ENCODE measurements around the gene COL27A1.

COL27A1 gene

GRCh38 chr9:114169029-114169951 is 14.0 kb downstream of the COL27A1 start:
- DNase-seq = no peak

GRCh38 chr9:114169952-114170770 is 14.8 kb downstream of the COL27A1 start:
- no peak for DNase-seq

- DNase-seq = no peak
Measured at GRCh38 chr9:114170771-114171461, 15.6 kb downstream of the COL27A1 start.

GRCh38 chr9:114171500-114171899 is 16.2 kb downstream of the COL27A1 start:
- DNase-seq = no peak

GRCh38 chr9:114172981-114173833 is 17.9 kb downstream of the COL27A1 start:
- DNase-seq = no peak

GRCh38 chr9:114174557-114174875 is 19.2 kb downstream of the COL27A1 start:
- no peak for DNase-seq

- no peak for DNase-seq
Measured at GRCh38 chr9:114174876-114175771, 19.8 kb downstream of the COL27A1 start.

- no peak for DNase-seq
Measured at GRCh38 chr9:114176624-114177291, 21.4 kb downstream of the COL27A1 start.

- no peak for DNase-seq
Measured at GRCh38 chr9:114177423-114178064, 22.2 kb downstream of the COL27A1 start.

- DNase-seq = no peak
Measured at GRCh38 chr9:114178076-114178475, 22.7 kb downstream of the COL27A1 start.

GRCh38 chr9:114178756-114179450 is 23.6 kb downstream of the COL27A1 start:
- no peak for DNase-seq

GRCh38 chr9:114179516-114179915 is 24.2 kb downstream of the COL27A1 start:
- DNase-seq = no peak

GRCh38 chr9:114180696-114181606 is 25.6 kb downstream of the COL27A1 start:
- no peak for DNase-seq

- DNase-seq = no peak
Measured at GRCh38 chr9:114181607-114182409, 26.5 kb downstream of the COL27A1 start.

- DNase-seq = no peak
Measured at GRCh38 chr9:114183006-114183405, 27.7 kb downstream of the COL27A1 start.

- no peak for DNase-seq
Measured at GRCh38 chr9:114184071-114184470, 28.7 kb downstream of the COL27A1 start.

GRCh38 chr9:114184866-114185265 is 29.5 kb downstream of the COL27A1 start:
- DNase-seq = no peak

Measured in NCI-H1417 (cell line).